Smooth muscle cell (in vitro differentiated cells): ENCODE data around the gene CRB2. TPM values are rescaled to one million over a fixed set of nuclear protein-coding genes. Genes with fewer than 3 reads are reported as not detected.

Experiments
- DNase-seq: peaks from one replicate; lab custom pipeline; 2025; ENCODE audit not compliant: unreplicated experiment; lab: John Stamatoyannopoulos, UW
- H2AFZ ChIP-seq: fragments of 200-600 bp; sonication (generic); 2 replicates; pipeline ENCODE4 v1.6.0; 2016; ENCODE audit warnings: antibody characterized with exemption, low read depth, mild to moderate bottlenecking
- H3F3A ChIP-seq: fragments of 200-600 bp; sonication (generic); 2 replicates; pipeline ENCODE4 v1.6.0; 2017; ENCODE audit warnings: antibody characterized with exemption, low read depth
- H3K27ac ChIP-seq: fragments of 200-600 bp; sonication (generic); 2 replicates; pipeline ENCODE4 v1.5.1; 2016; ENCODE audit warnings: low read depth, mild to moderate bottlenecking
- H3K27me3 ChIP-seq: fragments of 200-600 bp; sonication (generic); 2 replicates; pipeline ENCODE4 v1.6.1; 2016; ENCODE audit warnings: low read depth, mild to moderate bottlenecking
- H3K36me3 ChIP-seq: fragments of 200-600 bp; sonication (generic); 2 replicates; pipeline ENCODE4 v1.5.1; 2016; ENCODE audit warnings: low read depth
- H3K4me1 ChIP-seq: fragments of 200-600 bp; sonication (generic); 2 replicates; pipeline ENCODE4 v1.5.1; 2016; ENCODE audit warnings: low read depth
- H3K4me2 ChIP-seq: fragments of 200-600 bp; sonication (generic); 2 replicates; pipeline ENCODE4 v1.6.0; 2016; ENCODE audit warnings: mild to moderate bottlenecking
- H3K4me3 ChIP-seq: fragments of 200-600 bp; sonication (generic); 2 replicates; pipeline ENCODE4 v1.5.1; 2016; ENCODE audit warnings: mild to moderate bottlenecking
- H3K79me2 ChIP-seq: fragments of 200-600 bp; sonication (generic); 2 replicates; pipeline ENCODE4 v1.6.0; 2016; ENCODE audit warnings: low read depth, mild to moderate bottlenecking
- H3K9ac ChIP-seq: fragments of 200-600 bp; sonication (generic); 2 replicates; pipeline ENCODE4 v1.6.0; 2016; ENCODE audit warnings: low read depth
- H3K9me3 ChIP-seq: fragments of 200-600 bp; sonication (generic); replicated peaks from 2 replicates; pipeline ENCODE4 v1.5.1; 2016; ENCODE audit warnings: low read depth
- H4K20me1 ChIP-seq: fragments of 200-600 bp; sonication (generic); 2 replicates; pipeline ENCODE4 v1.6.0; 2016; ENCODE audit warnings: low read depth
- WGBS: methylation state at CpG from one replicate; pipeline ENCODE4 v1.1.7; 2016; ENCODE audit warnings: low lambda C conversion rate; 5-methylcytosine and 5-hydroxymethylcytosine counted together
- polyA plus RNA-seq: library from polyadenylated mRNA; unstranded; fragments of >200 nt; fragmentation: Nextera tagmentation; extraction: Ambion mirVana; gene quantifications from 2 replicates; pipeline ENCODE4 v1.2.1, GENCODE V29; 2016
- total RNA-seq: library from RNA; depleted of rRNA; stranded (reverse); fragments of >200 nt; gene quantifications from 2 replicates; pipeline ENCODE4 v1.2.3, GENCODE V29; 2014
- TF ChIP-seq, protein P1 (sequence below): fragments of 200-600 bp; sonication (generic); IDR thresholded peaks from 2 replicates; pipeline ENCODE4 v1.5.1; 2017; ENCODE audit warnings: borderline replicate concordance, mild to moderate bottlenecking, antibody characterized with exemption; ENCODE audit not compliant: insufficient read depth, poor library complexity, severe bottlenecking

Gene CRB2
- total and polyA plus RNA-seq, 2 experiments from 2014 or later = 1.7 to 3.1 TPM

DNA sequence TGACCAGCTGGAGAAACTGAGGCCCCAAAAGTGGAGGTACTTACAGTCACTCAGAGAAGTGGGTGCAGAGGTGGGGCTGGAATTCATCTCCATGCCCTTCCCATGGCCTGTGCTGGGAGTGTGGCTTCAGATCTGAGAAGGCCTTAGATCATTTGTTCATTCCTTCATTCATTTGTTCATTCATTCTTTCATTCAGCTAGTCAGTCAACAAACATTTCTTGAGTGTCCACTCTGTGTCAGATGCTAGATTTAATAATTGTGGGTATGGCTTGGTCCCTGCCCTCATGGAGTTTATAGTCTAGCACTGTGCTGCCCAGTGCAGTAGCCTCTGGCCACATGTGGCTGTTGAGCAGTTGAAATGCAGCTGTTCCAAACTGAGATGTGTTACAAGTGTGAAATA is 19.0 kb upstream of the CRB2 start:
- Histone ChIP-seq H2AFZ (no peak overlapping the region), H3K27me3 (no peaks in the 10 kb centered on the region), H3K4me2 (no peak overlapping the region), H3F3A (peaks cover 7% of the 10 kb centered on the region), H3K4me1 (peaks cover 16% of the 10 kb centered on the region), H3K4me3 (no peak overlapping the region), H3K9ac (no peak overlapping the region), H3K36me3 (no peaks in the 10 kb centered on the region), H3K79me2 (no peaks in the 10 kb centered on the region), H3K27ac (no peak overlapping the region), H4K20me1 (no peaks in the 10 kb centered on the region), H3K9me3 (no peaks in the 10 kb centered on the region)
- TF ChIP-seq, protein P1, sequence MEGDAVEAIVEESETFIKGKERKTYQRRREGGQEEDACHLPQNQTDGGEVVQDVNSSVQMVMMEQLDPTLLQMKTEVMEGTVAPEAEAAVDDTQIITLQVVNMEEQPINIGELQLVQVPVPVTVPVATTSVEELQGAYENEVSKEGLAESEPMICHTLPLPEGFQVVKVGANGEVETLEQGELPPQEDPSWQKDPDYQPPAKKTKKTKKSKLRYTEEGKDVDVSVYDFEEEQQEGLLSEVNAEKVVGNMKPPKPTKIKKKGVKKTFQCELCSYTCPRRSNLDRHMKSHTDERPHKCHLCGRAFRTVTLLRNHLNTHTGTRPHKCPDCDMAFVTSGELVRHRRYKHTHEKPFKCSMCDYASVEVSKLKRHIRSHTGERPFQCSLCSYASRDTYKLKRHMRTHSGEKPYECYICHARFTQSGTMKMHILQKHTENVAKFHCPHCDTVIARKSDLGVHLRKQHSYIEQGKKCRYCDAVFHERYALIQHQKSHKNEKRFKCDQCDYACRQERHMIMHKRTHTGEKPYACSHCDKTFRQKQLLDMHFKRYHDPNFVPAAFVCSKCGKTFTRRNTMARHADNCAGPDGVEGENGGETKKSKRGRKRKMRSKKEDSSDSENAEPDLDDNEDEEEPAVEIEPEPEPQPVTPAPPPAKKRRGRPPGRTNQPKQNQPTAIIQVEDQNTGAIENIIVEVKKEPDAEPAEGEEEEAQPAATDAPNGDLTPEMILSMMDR = no peak
- DNase-seq = no peak

DNA sequence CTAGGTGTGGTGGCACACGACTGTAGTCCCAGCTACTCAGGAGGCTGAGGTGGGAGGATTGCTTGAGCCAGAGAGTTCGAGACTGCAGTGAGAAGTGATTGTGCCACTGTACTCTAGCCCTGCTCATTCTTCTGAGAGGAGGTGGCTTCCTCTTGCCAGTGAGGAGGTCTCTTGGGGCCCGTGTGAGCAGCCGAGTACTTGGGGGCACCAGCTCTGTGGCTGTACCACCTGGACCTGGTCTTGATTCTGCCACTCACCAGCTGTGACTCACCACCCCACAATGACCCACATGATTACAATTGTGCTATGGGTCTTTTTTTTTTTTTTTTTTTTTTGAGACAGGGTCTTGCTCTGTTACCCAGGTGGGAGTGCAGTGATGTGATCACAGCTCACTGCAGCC is 18.0 kb upstream of the CRB2 start:
- Histone ChIP-seq H3K4me1 (peaks cover 16% of the 10 kb centered on the region), H3K36me3 (no peaks in the 10 kb centered on the region), H3K27ac (no peak overlapping the region), H3K4me2 (no peak overlapping the region), H3K9me3 (no peaks in the 10 kb centered on the region), H3K79me2 (no peaks in the 10 kb centered on the region), H3K4me3 (no peak overlapping the region), H2AFZ (no peak overlapping the region), H4K20me1 (no peaks in the 10 kb centered on the region), H3K27me3 (no peaks in the 10 kb centered on the region), H3F3A (no peaks in the 10 kb centered on the region), H3K9ac (no peak overlapping the region)
- TF ChIP-seq, protein P1 = no peak
- 83% methylated on average over 4 of the region's 4 CpGs for whole genome bisulfite sequencing
- no peak for DNase-seq

DNA sequence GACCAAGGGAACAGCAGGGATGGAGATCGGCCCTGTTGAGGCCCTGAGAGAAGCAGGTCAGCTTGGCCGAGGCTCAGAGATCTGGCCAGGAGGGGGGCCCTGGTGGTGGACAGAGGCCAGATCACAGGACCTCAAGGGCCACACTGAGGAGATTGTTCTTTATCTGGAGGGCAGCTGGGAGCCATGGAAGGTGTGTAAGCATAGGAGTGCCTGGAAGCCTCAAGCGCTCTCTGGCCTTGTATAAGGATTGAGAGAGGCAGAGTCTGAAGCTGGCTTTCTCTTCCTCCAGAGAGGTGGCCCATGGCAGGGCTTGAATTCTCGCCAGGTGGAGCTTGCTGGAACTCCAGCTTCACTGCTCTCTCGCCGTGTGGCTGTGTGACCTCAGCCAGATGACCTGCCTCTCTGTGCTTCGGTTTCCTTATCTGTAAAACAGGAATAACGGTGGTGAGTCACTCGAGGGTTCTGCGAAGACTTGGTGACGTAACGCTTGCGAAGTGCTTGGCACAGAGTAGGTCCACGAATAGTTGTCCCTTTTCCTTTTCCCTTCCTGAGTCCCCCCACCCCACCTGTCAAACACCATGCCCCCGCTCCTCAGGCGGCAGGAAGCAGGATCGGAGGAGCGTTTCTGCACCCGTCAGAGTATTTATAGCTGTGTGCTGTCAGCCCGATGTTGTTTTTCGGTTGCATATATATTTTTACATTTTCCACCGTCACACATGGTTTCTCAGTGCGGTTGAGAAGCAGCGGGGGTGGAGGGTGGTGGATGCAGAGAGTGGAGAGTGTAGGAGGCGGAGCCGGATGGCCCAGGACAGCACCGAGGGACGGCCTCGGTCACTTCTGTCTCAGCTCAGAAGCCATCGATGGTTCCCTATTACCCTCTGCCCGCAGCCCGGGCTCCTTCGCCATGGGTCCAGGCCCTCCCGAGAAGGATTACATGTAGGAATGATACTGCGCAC is 17.0 kb upstream of the CRB2 start:
- Histone ChIP-seq H3K27ac (no peak overlapping the region), H3K79me2 (no peaks in the 10 kb centered on the region), H3K27me3 (no peaks in the 10 kb centered on the region), H2AFZ (no peak overlapping the region), H3K9me3 (no peaks in the 10 kb centered on the region), H3F3A (no peaks in the 10 kb centered on the region), H3K9ac (no peak overlapping the region), H3K4me2 (no peak overlapping the region), H3K36me3 (no peaks in the 10 kb centered on the region), H3K4me3 (no peak overlapping the region), H4K20me1 (no peaks in the 10 kb centered on the region), H3K4me1 (peaks cover 16% of the 10 kb centered on the region)
- TF ChIP-seq, protein P1 = no peak
- WGBS = 67% methylated on average over 34 of the region's 35 CpGs
- no peak for DNase-seq
